Kidney epithelial cell (primary cell): Measurements from ENCODE around the gene AGBL4. TPM values are rescaled to one million over a fixed set of nuclear protein-coding genes. Genes with fewer than 3 reads are reported as not detected.

ENCODE experiments used
- DNase-seq: peaks from one replicate; pipeline ENCODE4 v3.0.0-alpha.2; 2010; ENCODE audit warnings: low read depth
- H3K27me3 ChIP-seq: 2 replicates; pipeline ENCODE4 v1.6.0; 2011; ENCODE audit warnings: low read length; ENCODE audit not compliant: control insufficient read depth, insufficient read depth
- H3K36me3 ChIP-seq: 2 replicates; pipeline ENCODE4 v1.5.1; 2011; ENCODE audit warnings: low read length; ENCODE audit not compliant: control insufficient read depth, insufficient read depth
- H3K4me3 ChIP-seq: 2 replicates; pipeline ENCODE4 v1.5.1; 2011; ENCODE audit warnings: low read depth, mild to moderate bottlenecking, control low read depth, low read length
- total RNA-seq: library from RNA; depleted of rRNA; stranded (reverse); fragments of >200 nt; gene quantifications from 2 replicates; pipeline ENCODE4 v1.2.3, GENCODE V29; 2015
- TF ChIP-seq, protein P1 (sequence below): IDR thresholded peaks from 2 replicates; pipeline ENCODE4 v1.5.1; 2011; ENCODE audit warnings: mild to moderate bottlenecking, moderate library complexity, low read length, control low read depth, inconsistent platforms; ENCODE audit not compliant: insufficient read depth, poor library complexity, severe bottlenecking

AGBL4 gene
- total RNA-seq, 1 donor from 2014 or later: not detected

DNA sequence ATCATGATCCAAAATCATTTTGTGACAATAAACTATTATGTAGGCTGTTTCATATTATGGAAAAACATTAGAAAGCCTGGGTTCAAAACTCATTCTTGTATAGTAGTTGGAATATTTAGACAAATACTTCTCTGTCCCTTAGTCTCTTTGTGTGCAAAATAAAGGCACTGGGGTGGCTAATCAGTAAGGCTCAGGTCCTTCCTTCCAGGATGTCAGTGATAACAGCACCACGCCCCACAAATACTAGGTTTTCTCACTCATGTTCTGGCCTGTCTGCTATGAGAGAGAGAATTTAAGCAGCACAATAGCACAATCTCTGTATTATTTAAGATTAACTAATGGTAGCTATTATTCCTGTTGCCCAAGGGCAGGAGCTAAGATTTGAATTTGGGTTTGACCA is 788.8 kb downstream of the AGBL4 start:
- H3K4me3 ChIP-seq: no peak overlapping the region
- no peaks in the 10 kb centered on the region for H3K36me3 ChIP-seq
- TF ChIP-seq, protein P1, sequence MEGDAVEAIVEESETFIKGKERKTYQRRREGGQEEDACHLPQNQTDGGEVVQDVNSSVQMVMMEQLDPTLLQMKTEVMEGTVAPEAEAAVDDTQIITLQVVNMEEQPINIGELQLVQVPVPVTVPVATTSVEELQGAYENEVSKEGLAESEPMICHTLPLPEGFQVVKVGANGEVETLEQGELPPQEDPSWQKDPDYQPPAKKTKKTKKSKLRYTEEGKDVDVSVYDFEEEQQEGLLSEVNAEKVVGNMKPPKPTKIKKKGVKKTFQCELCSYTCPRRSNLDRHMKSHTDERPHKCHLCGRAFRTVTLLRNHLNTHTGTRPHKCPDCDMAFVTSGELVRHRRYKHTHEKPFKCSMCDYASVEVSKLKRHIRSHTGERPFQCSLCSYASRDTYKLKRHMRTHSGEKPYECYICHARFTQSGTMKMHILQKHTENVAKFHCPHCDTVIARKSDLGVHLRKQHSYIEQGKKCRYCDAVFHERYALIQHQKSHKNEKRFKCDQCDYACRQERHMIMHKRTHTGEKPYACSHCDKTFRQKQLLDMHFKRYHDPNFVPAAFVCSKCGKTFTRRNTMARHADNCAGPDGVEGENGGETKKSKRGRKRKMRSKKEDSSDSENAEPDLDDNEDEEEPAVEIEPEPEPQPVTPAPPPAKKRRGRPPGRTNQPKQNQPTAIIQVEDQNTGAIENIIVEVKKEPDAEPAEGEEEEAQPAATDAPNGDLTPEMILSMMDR: no peak
- no peaks in the 10 kb centered on the region for H3K27me3 ChIP-seq
- no peak for DNase-seq

DNA sequence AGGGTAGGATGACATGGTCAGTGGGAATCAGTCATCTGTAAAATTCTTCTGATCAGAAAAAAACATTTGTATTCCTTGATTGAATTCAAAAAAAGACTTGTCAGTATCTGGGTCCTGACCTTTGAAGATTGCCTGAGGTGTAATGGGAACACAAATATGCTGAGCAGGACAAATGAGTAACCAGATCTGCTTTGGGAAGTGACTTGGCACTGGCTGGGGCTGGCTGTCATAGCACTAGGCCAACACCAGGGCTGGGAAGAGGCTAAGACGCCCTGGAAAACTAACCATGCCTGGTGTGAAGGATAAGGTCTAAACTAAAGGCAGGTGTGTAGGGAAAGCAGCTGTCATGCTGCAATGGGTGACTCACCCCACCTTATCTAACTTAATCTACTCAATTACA is 794.2 kb downstream of the AGBL4 start:
- Histone ChIP-seq H3K4me3 (no peak overlapping the region), H3K27me3 (no peaks in the 10 kb centered on the region), H3K36me3 (no peaks in the 10 kb centered on the region)
- DNase-seq: peak; percentile 29
- TF ChIP-seq, protein P1: peak; percentile 35

DNA sequence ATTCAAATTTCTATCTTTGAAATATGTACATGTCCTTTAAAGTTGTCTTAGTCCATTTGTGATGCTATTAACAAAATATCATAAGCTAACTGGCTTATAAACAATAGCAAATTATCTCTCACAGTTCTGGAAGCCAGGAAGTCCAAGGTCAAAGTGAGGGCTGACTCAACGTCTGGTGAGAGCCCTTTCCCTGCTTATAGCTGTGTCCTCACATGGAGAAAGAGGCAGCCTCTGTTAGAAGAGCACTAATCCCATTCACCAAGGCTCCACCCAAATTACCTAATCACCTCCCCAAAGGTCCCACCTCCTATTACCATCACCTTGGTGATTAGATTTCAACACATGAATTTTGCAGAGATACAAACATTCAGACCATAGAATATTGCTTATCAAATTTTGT is 797.0 kb downstream of the AGBL4 start:
- no peaks in the 10 kb centered on the region for H3K36me3 ChIP-seq
- H3K4me3 ChIP-seq: no peak overlapping the region
- DNase-seq: no peak
- no peaks in the 10 kb centered on the region for H3K27me3 ChIP-seq
- TF ChIP-seq, protein P1: no peak

DNA sequence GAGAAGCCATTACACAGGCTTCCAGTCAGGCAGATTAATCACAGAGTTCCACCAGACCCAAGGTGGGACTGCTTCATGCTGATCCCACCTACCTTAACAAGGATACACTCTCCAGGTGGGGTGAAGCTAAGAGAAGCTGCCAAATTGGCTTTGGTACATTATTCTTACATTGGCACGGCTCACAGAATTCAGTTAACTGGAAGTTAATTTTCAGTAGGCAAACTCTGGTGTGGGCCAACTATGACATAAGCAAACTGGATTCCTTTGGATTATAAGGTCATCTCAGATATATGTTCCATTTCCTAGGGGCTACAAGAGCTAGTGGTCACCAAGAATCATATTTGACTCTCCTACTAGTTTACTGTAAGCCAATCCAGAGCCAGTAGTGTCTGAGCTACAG is 798.3 kb downstream of the AGBL4 start:
- no peak overlapping the region for H3K4me3 ChIP-seq
- TF ChIP-seq, protein P1: no peak
- no peak for DNase-seq
- H3K27me3 ChIP-seq: no peaks in the 10 kb centered on the region
- no peaks in the 10 kb centered on the region for H3K36me3 ChIP-seq

DNA sequence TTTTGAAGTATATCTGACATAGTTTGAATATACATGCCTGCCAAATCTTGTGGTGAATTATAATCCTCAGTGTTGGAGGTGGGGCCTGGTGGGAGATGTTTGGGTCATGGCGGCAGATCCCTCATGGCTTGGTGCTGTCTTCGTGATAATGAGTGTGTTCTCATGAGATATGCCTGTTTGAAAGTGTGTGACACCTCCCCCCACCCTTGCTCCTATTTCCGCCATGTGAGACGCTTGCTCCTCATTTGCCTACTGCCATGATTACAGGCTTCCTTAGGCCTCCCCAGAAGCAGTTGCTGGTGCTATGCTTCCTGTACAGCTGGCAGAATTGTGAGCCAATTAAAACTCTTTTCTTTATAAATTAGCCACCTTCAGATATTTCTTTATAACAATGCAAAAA is 810.5 kb downstream of the AGBL4 start:
- Histone ChIP-seq H3K27me3 (no peaks in the 10 kb centered on the region), H3K36me3 (no peaks in the 10 kb centered on the region), H3K4me3 (no peak overlapping the region)
- TF ChIP-seq, protein P1: no peak
- DNase-seq: no peak

DNA sequence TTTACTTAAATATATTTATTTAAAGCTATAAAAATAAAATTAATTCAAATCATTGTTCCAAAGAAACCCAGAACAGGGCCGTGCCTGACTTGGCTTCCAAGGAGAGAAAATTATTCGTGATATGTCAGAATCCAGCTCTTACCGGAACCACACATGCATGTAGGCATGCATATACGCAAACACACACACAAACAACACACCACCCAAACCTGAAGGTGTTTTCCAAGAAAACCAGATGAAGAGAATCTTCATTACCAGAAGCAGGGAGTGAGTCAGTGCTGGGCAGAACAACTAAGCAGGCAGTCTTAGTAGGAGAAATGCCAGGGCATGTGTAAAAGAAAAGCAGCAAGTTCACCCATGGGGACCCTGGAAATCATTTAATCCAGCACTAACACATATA is 815.0 kb downstream of the AGBL4 start:
- no peak overlapping the region for H3K4me3 ChIP-seq
- H3K36me3 ChIP-seq: no peaks in the 10 kb centered on the region
- TF ChIP-seq, protein P1: no peak
- DNase-seq: no peak
- no peaks in the 10 kb centered on the region for H3K27me3 ChIP-seq
